H1 (cell line): ENCODE results near the gene RPGR. TPM values are rescaled to one million over a fixed set of nuclear protein-coding genes. Genes with fewer than 3 reads are reported as not detected.

Source experiments
- CTCF ChIA-PET: fragments of 300-600 bp; sonication (Branson Sonifier 250); formaldehyde crosslinking; loops from one replicate; lab custom pipeline; 2021; ENCODE audit not compliant: partially characterized antibody; lab: Charles Lee
- POLR2A ChIA-PET: fragments of 300-600 bp; sonication (Branson Sonifier 250); formaldehyde crosslinking; loops from one replicate; lab custom pipeline; 2021; ENCODE audit warnings: inconsistent platforms; ENCODE audit not compliant: partially characterized antibody; lab: Charles Lee
- DNase-seq, 2 experiments: peaks; one replicate each; pipeline versions ENCODE4 v3.0.0 to v3.0.0-alpha.2; 2010 to 2022; ENCODE audit warnings: low spot score in 2 of 2, low read depth in 1 of 2, mixed read lengths in 1 of 2
- FAIRE-seq: peaks from 2 replicates; lab custom pipeline; 2011; peaks lifted over from hg19 to GRCh38; lab: Jason Lieb, UNC
- H2AFZ ChIP-seq: 2 replicates; pipeline ENCODE4 v1.8.1; 2012; ENCODE audit warnings: low read length, inconsistent platforms
- H2AK5ac ChIP-seq: 2 replicates; pipeline ENCODE4 v1.6.1; 2013; ENCODE audit warnings: low read depth, low read length
- H2BK120ac ChIP-seq: replicated peaks from 2 replicates; pipeline ENCODE3; 2013; ENCODE audit warnings: low read depth, low read length, inconsistent platforms
- H2BK12ac ChIP-seq: 2 replicates; pipeline ENCODE4 v1.6.1; 2013; ENCODE audit warnings: low read depth, low read length
- H2BK15ac ChIP-seq: 2 replicates; pipeline ENCODE4 v1.6.1; 2013; ENCODE audit warnings: low read length
- H2BK20ac ChIP-seq: 2 replicates; pipeline ENCODE4 v1.6.1; 2013; ENCODE audit warnings: low read length
- H2BK5ac ChIP-seq: 2 replicates; pipeline ENCODE4 v1.6.1; 2013; ENCODE audit warnings: low read depth, low read length
- H3K14ac ChIP-seq: 2 replicates; pipeline ENCODE4 v1.6.1; 2013; ENCODE audit warnings: inconsistent platforms; ENCODE audit not compliant: insufficient read length
- H3K18ac ChIP-seq: 2 replicates; pipeline ENCODE4 v1.6.1; 2013; ENCODE audit warnings: low read length; ENCODE audit errors: extremely low read depth
- H3K23ac ChIP-seq: 2 replicates; pipeline ENCODE4 v1.6.1; 2013; ENCODE audit warnings: inconsistent platforms; ENCODE audit not compliant: insufficient read length
- H3K23me2 ChIP-seq: 2 replicates; pipeline ENCODE4 v1.6.1; 2013; ENCODE audit warnings: low read depth, low read length
- H3K27ac ChIP-seq: 2 replicates; pipeline ENCODE4 v1.6.1; 2011; ENCODE audit warnings: low read depth, low read length, inconsistent platforms
- H3K27me3 ChIP-seq, 4 experiments: replicated peaks in 1 of 4; 1 replicate in 1 of 4; 2 replicates in 3 of 4; pipeline versions ENCODE4 v1.6.1 to v1.8.1; 2011 to 2013; ENCODE audit warnings: low read length in 3 of 4, mild to moderate bottlenecking in 3 of 4, inconsistent platforms in 2 of 4, mixed read lengths in 2 of 4, moderate library complexity in 1 of 4; ENCODE audit not compliant: control insufficient read depth in 3 of 4, insufficient read depth in 3 of 4; ENCODE audit errors: extremely low read depth in 1 of 4
- H3K36me3 ChIP-seq, 4 experiments: 2 replicates each; pipeline versions ENCODE4 v1.6.1 to v1.8.1; 2011 to 2013; ENCODE audit warnings: mild to moderate bottlenecking in 4 of 4, low read length in 3 of 4, moderate library complexity in 2 of 4, control low read depth in 1 of 4, inconsistent platforms in 1 of 4; ENCODE audit not compliant: insufficient read depth in 4 of 4, control insufficient read depth in 2 of 4
- H3K4ac ChIP-seq: replicated peaks from 2 replicates; pipeline ENCODE3; 2013; ENCODE audit warnings: low read length, low read depth, mixed read lengths, inconsistent platforms; ENCODE audit not compliant: insufficient read length
- H3K4me1 ChIP-seq, 4 experiments: replicated peaks in 1 of 4; 1 replicate in 1 of 4; 2 replicates in 3 of 4; pipeline versions ENCODE4 v1.6.1 to v1.8.1; 2011 to 2013; ENCODE audit warnings: low read length in 3 of 4, inconsistent platforms in 2 of 4, mixed read lengths in 1 of 4; ENCODE audit not compliant: insufficient read depth in 4 of 4, control insufficient read depth in 3 of 4
- H3K4me2 ChIP-seq, 2 experiments: 2 replicates each; pipeline versions ENCODE4 v1.6.1 to v1.8.1; 2011 to 2013; ENCODE audit warnings: low read depth in 2 of 2, low read length in 2 of 2, control low read depth in 1 of 2, inconsistent platforms in 1 of 2, mild to moderate bottlenecking in 1 of 2; ENCODE audit not compliant: insufficient read depth in 1 of 2
- H3K4me3 ChIP-seq, 4 experiments: fragments of 200-600, 300-600 bp in 1 of 4; sonication (generic), shearing (Covaris generic), sonication (Bioruptor Twin) in 1 of 4; 2 replicates each; pipeline versions ENCODE4 v1.5.1 to v1.8.1; 2011 to 2016; ENCODE audit warnings: low read length in 4 of 4, low read depth in 3 of 4, control low read depth in 2 of 4, inconsistent platforms in 2 of 4, mild to moderate bottlenecking in 2 of 4, mixed read lengths in 1 of 4, moderate library complexity in 1 of 4; ENCODE audit not compliant: insufficient read depth in 2 of 4; ENCODE audit errors: extremely low read depth in 1 of 4
- H3K56ac ChIP-seq: replicated peaks from 2 replicates; pipeline ENCODE3; 2013; ENCODE audit warnings: low read depth, mild to moderate bottlenecking, mixed read lengths, low read length, inconsistent platforms; ENCODE audit not compliant: insufficient read length
- H3K79me1 ChIP-seq: 2 replicates; pipeline ENCODE4 v1.6.1; 2013; ENCODE audit warnings: low read depth, low read length, control low read depth
- H3K79me2 ChIP-seq, 2 experiments: 2 replicates each; pipeline versions ENCODE4 v1.6.1 to v1.8.1; 2012 to 2013; ENCODE audit warnings: low read length in 2 of 2, mild to moderate bottlenecking in 2 of 2, inconsistent platforms in 1 of 2; ENCODE audit not compliant: insufficient read depth in 2 of 2, control insufficient read depth in 1 of 2
- H3K9ac ChIP-seq, 4 experiments: replicated peaks in 1 of 4; 1 replicate in 1 of 4; 2 replicates in 3 of 4; pipeline versions ENCODE4 v1.6.1 to v1.8.1; 2011 to 2013; ENCODE audit warnings: low read depth in 3 of 4, low read length in 3 of 4, control low read depth in 2 of 4, mild to moderate bottlenecking in 2 of 4, moderate library complexity in 2 of 4, inconsistent platforms in 1 of 4; ENCODE audit errors: extremely low read depth in 1 of 4
- H3K9me3 ChIP-seq, 2 experiments: 2 replicates each; pipeline versions ENCODE4 v1.6.1 to v1.8.1; 2012 to 2013; ENCODE audit warnings: mild to moderate bottlenecking in 2 of 2, moderate library complexity in 2 of 2, control low read depth in 1 of 2, inconsistent platforms in 1 of 2, low read depth in 1 of 2, low read length in 1 of 2, mixed read lengths in 1 of 2; ENCODE audit not compliant: insufficient read depth in 2 of 2
- H4K20me1 ChIP-seq, 2 experiments: replicated peaks in 1 of 2; 2 replicates each; pipeline versions ENCODE3 to v1.8.1; 2011 to 2013; ENCODE audit warnings: inconsistent platforms in 2 of 2, low read length in 2 of 2, mild to moderate bottlenecking in 1 of 2; ENCODE audit not compliant: insufficient read depth in 2 of 2, control insufficient read depth in 1 of 2
- H4K5ac ChIP-seq: 2 replicates; pipeline ENCODE4 v1.6.1; 2013; ENCODE audit warnings: low read length, low read depth, mixed read lengths, inconsistent platforms; ENCODE audit not compliant: insufficient read length
- H4K8ac ChIP-seq: 2 replicates; pipeline ENCODE4 v1.8.0; 2013; ENCODE audit warnings: mild to moderate bottlenecking, moderate library complexity, low read length, inconsistent platforms; ENCODE audit not compliant: insufficient read depth; ENCODE audit errors: extremely low read depth
- H4K91ac ChIP-seq: replicated peaks from 2 replicates; pipeline ENCODE3; 2013; ENCODE audit warnings: low read length, mixed read lengths, inconsistent platforms; ENCODE audit not compliant: insufficient read length
- EZH2 ChIP-seq: fragments of 200-600 bp; sonication (generic); IDR thresholded peaks from 2 replicates; pipeline ENCODE4 v1.7.1; 2012; ENCODE audit warnings: low read depth, mild to moderate bottlenecking, moderate library complexity, low read length, inconsistent platforms; ENCODE audit not compliant: severe bottlenecking
- RAD21 ChIP-seq, 2 experiments: IDR thresholded peaks in 1 of 2; conservative IDR thresholded peaks in 1 of 2; 2 replicates each; pipeline ENCODE4 v1.6.1; 2011; ENCODE audit warnings: low read depth in 2 of 2, low read length in 2 of 2, improper control_type of control experiment in 1 of 2, inconsistent platforms in 1 of 2, mild to moderate bottlenecking in 1 of 2, moderate library complexity in 1 of 2
- RBBP5 ChIP-seq: IDR thresholded peaks from 2 replicates; pipeline ENCODE4 v1.7.1; 2012; ENCODE audit warnings: low read depth, mild to moderate bottlenecking, inconsistent platforms, low read length, moderate library complexity, borderline replicate concordance
- RNF2 ChIP-seq: fragments of 200-900, 300-1000 bp; sonication (generic); IDR thresholded peaks from 2 replicates; pipeline ENCODE4 v1.7.1; 2016; ENCODE audit warnings: borderline replicate concordance, low read depth, mild to moderate bottlenecking, antibody characterized with exemption, low read length; ENCODE audit not compliant: poor library complexity, severe bottlenecking; ENCODE audit errors: missing control alignments
- RXRA ChIP-seq: IDR thresholded peaks from 2 replicates; pipeline ENCODE4 v1.6.1; 2011; ENCODE audit warnings: low read depth, mild to moderate bottlenecking, low read length, moderate library complexity; ENCODE audit not compliant: insufficient read depth
- SP1 ChIP-seq: IDR thresholded peaks from 2 replicates; pipeline ENCODE4 v1.6.1; 2011; ENCODE audit warnings: low read depth, low read length
- TAF7 ChIP-seq: optimal IDR thresholded peaks from 2 replicates; pipeline ENCODE3; 2011; ENCODE audit warnings: low read depth, mild to moderate bottlenecking, inconsistent platforms, low read length, moderate library complexity, borderline replicate concordance
- TBP ChIP-seq: IDR thresholded peaks from 2 replicates; pipeline ENCODE4 v1.6.1; 2011; ENCODE audit warnings: low read depth, low read length, improper control_type of control experiment
- TCF12 ChIP-seq: IDR thresholded peaks from 2 replicates; pipeline ENCODE4 v1.6.1; 2011; ENCODE audit warnings: low read depth, mild to moderate bottlenecking, low read length
- YY1 ChIP-seq: IDR thresholded peaks from 2 replicates; pipeline ENCODE4 v1.6.1; 2011; ENCODE audit warnings: low read depth, mild to moderate bottlenecking, low read length
- WGBS, 2 experiments: shearing (Covaris generic) in 1 of 2; methylation state at CpG; one replicate each; pipeline versions ENCODE4 v1.1.6 to v1.1.7; 2013 to 2015; ENCODE audit warnings: low lambda C conversion rate in 2 of 2, mixed read lengths in 2 of 2, inconsistent platforms in 1 of 2, low coverage in 1 of 2, missing lambda C conversion rate in 1 of 2; ENCODE audit not compliant: insufficient replicate concordance in 2 of 2, insufficient coverage in 1 of 2, insufficient read length in 1 of 2; ENCODE audit errors: extremely low coverage in 1 of 2, missing lambda C conversion rate in 1 of 2; 5-methylcytosine and 5-hydroxymethylcytosine counted together
- polyA plus RNA-seq, 7 experiments: library from polyadenylated mRNA; depleted of rRNA in 3 of 7; stranded (reverse) in 5 of 7; unstranded in 2 of 7; fragments of >200 nt in 5 of 7; fragments of 200-250 nt in 2 of 7; gene quantifications; 1 replicate in 5 of 7; 2 replicates in 1 of 7; 4 replicates in 1 of 7; pipeline versions ENCODE4 v1.2.1 to v1.2.3, GENCODE V29; 2011 to 2013; ENCODE audit warnings: missing spikeins in 2 of 7, mixed read lengths in 2 of 7
- total RNA-seq: library from RNA; stranded (reverse); fragmentation: NEBNext Ultra II Directional; extraction: Animal tissue kit (Norgen Biotek cat#: 25700); gene quantifications from 2 replicates; pipeline ENCODE4 v1.2.1, GENCODE V29; 2021
- TF ChIP-seq, protein P1 (sequence below): IDR thresholded peaks from 2 replicates; pipeline ENCODE4 v1.6.1; 2012; ENCODE audit warnings: low read length, inconsistent platforms
- TF ChIP-seq, protein P2 (sequence below): IDR thresholded peaks from 2 replicates; pipeline ENCODE4 v1.6.1; 2012; ENCODE audit warnings: inconsistent platforms

RPGR gene
- total and polyA plus RNA-seq, 2 of the 8 experiments (the other 6 are each of a cell fraction or from before 2014, with no cell fraction given) = 1.6 to 10.0 TPM

GRCh38 chrX:38247051-38247450, 80.3 kb downstream of the RPGR start:
- H4K5ac ChIP-seq = no peak overlapping the region
- no peak overlapping the region for H3K27ac ChIP-seq
- no peak overlapping the region for H2BK12ac ChIP-seq
- H4K20me1 ChIP-seq = no peaks in the 10 kb centered on the region
- no peak overlapping the region for H3K18ac ChIP-seq
- CTCF ChIA-PET = interaction anchor here (0.7 kb wide), 1 partner anchor 326 kb away, joined by 3 read pairs; no protein-coding TSS in a partner anchor
- no peak overlapping the region for H2BK20ac ChIP-seq
- FAIRE-seq (no peak), DNase-seq (no peak)
- POLR2A ChIA-PET = no interaction called here
- no peaks in the 10 kb centered on the region for H3K9me3 ChIP-seq
- 87% methylated on average over 2 of the region's 2 CpGs; no CpG with 5 or more reads in 1 of the 2 experiments for WGBS, 2 experiments
- H2AK5ac ChIP-seq = no peak overlapping the region
- H3K23me2 ChIP-seq = no peaks in the 10 kb centered on the region
- H2BK5ac ChIP-seq = no peak overlapping the region
- H3K23ac ChIP-seq = no peak overlapping the region
- no peak overlapping the region for H2BK120ac ChIP-seq
- H2BK15ac ChIP-seq = no peak overlapping the region
- H3K4ac ChIP-seq = no peak overlapping the region
- no peaks in the 10 kb centered on the region for H3K27me3 ChIP-seq
- no peak overlapping the region for H4K8ac ChIP-seq
- H3K4me2 ChIP-seq = no peak overlapping the region
- H3K14ac ChIP-seq = no peak overlapping the region
- H3K4me1 ChIP-seq = no peaks in the 10 kb centered on the region
- no peaks in the 10 kb centered on the region for H3K79me1 ChIP-seq
- H3K79me2 ChIP-seq = no peaks in the 10 kb centered on the region
- H4K91ac ChIP-seq = no peak overlapping the region
- H3K4me3 ChIP-seq = no peak overlapping the region
- H3K36me3 ChIP-seq = no peaks in the 10 kb centered on the region
- H3K9ac ChIP-seq = no peak overlapping the region
- no peak overlapping the region for H3K56ac ChIP-seq
- no peak overlapping the region for H2AFZ ChIP-seq
- no peak for TF ChIP-seq RXRA
- TF ChIP-seq EZH2 = no peak
- TF ChIP-seq, protein P1, sequence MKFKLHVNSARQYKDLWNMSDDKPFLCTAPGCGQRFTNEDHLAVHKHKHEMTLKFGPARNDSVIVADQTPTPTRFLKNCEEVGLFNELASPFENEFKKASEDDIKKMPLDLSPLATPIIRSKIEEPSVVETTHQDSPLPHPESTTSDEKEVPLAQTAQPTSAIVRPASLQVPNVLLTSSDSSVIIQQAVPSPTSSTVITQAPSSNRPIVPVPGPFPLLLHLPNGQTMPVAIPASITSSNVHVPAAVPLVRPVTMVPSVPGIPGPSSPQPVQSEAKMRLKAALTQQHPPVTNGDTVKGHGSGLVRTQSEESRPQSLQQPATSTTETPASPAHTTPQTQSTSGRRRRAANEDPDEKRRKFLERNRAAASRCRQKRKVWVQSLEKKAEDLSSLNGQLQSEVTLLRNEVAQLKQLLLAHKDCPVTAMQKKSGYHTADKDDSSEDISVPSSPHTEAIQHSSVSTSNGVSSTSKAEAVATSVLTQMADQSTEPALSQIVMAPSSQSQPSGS = no peak
- TF ChIP-seq TAF7 = no peak
- no peak for TF ChIP-seq RBBP5
- TF ChIP-seq, protein P2, sequence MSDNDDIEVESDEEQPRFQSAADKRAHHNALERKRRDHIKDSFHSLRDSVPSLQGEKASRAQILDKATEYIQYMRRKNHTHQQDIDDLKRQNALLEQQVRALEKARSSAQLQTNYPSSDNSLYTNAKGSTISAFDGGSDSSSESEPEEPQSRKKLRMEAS = no peak
- TF ChIP-seq RAD21 (IDR thresholded peaks at IDR 0.05 in 1 of 2, conservative IDR thresholded peaks at IDR 0.05 in 1 of 2; ENCODE audit: low read depth in 2 of 2, low read length in 2 of 2) = no peak
- TF ChIP-seq TCF12 = no peak
- no peak for TF ChIP-seq TBP
- TF ChIP-seq RNF2 = no peak
- TF ChIP-seq YY1 = no peak
- no peak for TF ChIP-seq SP1
